ENCODE measurements around the gene TLE3.

Gene TLE3

DNA sequence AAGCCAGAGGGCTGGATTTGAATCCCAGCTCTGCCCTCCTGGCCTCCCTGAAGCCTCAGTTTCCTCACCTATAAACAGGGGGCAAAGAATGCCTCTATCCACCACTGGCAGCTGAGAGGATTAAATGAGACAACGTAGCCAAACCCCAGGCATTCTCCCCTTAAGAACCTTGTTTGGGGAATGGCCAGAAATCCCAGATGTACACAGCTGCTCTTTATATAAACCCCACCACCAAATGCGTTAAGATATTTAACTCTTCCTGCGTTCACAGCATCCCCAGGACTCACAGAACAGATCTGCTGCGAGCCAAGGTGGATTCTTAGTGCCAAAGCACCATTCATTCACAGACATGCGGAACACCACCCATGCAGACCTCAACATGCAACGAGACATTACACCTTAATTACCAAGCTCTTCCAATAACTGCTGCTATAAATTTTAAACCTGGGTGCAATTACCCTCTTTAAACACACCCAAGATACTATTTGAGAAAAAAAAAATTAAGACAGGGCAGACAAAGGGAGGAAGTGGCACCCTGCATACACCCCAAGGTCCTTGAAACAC, 5.2 kb downstream of the TLE3 start:
- Histone ChIP-seq H3K27me3 (ENCODE audit: insufficient read depth, insufficient read length) (no peaks in the 10 kb centered on the region), H3K9ac (ENCODE audit: insufficient read length, low read depth) (no peak overlapping the region), H3K4me1 (ENCODE audit: insufficient read depth, insufficient read length) (peaks cover 34% of the 10 kb centered on the region), H3K4me3 (ENCODE audit: insufficient read length, low read depth) (no peak overlapping the region), H3K9me3 (ENCODE audit: insufficient read depth, low read length) (no peaks in the 10 kb centered on the region), H3K36me3 (ENCODE audit: insufficient read depth, insufficient read length, low read length) (peaks cover 76% of the 10 kb centered on the region)
- DNase-seq (ENCODE audit: low read depth, low spot score) = no peak
- TF ChIP-seq YY1 (IDR thresholded peaks at IDR 0.05; ENCODE audit: insufficient read depth, insufficient read length) (no peak), SUZ12 (IDR thresholded peaks at IDR 0.05; ENCODE audit: extremely low read depth, insufficient read depth, insufficient read length) (no peak), ZNF274 (IDR thresholded peaks at IDR 0.05; ENCODE audit: low read depth, low read length) (no peak)

DNA sequence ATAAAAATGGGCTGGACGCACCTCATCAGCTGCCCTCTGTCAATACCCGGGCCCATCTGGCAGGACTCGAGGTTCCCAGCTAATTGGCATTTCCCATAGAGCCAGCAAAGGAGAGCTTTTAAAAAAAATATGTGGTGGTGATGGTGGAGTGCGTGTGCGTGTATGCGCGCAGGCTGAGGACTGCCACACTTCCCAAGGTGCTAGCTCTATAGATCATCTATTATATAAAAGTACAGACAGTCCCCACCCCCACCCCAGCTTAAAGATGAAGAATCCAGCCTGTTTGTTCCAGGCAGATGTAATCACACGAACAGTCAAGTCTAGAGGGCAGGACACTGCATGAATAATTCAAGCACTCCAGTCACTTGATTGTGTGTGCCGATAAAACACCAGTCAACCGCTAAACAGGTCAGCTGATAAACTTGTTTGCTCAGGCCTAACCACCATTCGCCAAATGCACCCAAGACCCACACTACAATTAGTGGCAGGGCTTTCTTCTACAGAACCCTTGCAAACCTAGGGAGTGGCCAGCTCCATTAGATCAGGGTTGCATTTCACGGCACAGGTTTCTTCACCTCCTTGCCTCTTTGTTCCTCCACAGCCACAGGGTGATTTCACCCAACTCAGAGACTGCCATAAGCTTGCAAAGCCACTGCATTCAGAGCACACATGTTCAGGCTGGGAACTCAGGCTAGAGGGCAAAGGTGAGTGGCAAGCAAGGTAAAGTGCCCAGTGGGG, 5.8 kb downstream of the TLE3 start:
- Histone ChIP-seq H3K9me3 (ENCODE audit: insufficient read depth, low read length) (no peaks in the 10 kb centered on the region), H3K4me1 (ENCODE audit: insufficient read depth, insufficient read length) (peaks cover 34% of the 10 kb centered on the region), H3K36me3 (ENCODE audit: insufficient read depth, insufficient read length, low read length) (peaks cover 82% of the 10 kb centered on the region), H3K4me3 (ENCODE audit: insufficient read length, low read depth) (no peak overlapping the region), H3K27me3 (ENCODE audit: insufficient read depth, insufficient read length) (no peaks in the 10 kb centered on the region), H3K9ac (ENCODE audit: insufficient read length, low read depth) (no peak overlapping the region)
- no peak for DNase-seq (ENCODE audit: low read depth, low spot score)
- TF ChIP-seq YY1 (IDR thresholded peaks at IDR 0.05; ENCODE audit: insufficient read depth, insufficient read length) (no peak), ZNF274 (IDR thresholded peaks at IDR 0.05; ENCODE audit: low read depth, low read length) (no peak), SUZ12 (IDR thresholded peaks at IDR 0.05; ENCODE audit: extremely low read depth, insufficient read depth, insufficient read length) (no peak)

DNA sequence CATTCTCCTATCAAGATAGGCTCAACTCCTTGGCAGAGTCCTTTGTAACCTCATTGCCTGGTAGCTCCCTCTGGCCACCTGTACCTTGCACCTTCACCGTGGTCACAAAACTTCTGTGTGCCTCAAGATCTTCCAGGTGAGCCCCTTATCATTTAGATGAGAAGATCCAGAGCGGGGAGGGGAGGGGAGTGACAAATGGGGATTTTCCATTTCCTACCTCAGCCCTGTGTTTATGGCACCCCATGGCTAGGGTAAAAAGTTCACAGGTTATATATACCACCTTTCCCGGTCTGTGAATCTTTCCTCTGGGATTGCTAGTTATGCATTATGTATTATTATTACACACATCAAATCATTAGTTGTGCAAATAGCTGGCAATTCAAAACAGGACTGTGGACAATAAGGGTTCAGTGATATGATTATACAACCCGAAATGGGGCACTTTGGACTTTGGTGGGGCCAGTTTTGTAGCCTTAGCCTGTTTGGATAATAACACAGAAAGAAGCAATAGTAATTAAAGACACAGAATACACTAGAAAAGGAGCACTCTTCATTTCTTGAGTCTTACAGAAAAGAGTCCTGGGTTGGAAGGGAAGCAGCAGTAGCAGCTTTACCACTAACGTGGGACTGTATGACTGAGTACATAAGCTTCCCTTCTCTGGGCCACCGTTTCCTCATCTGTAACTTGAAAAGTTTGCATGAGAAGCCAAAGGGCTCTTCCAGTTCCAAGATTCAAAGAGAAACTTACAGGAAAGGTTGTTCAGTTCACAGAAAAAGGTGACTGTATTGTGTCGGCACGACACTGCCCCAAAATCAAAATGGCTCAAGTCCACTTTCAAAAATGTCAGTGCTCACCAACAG, 7.1 kb downstream of the TLE3 start:
- H3K9ac ChIP-seq (ENCODE audit: insufficient read length, low read depth) = no peak overlapping the region
- H3K36me3 ChIP-seq (ENCODE audit: insufficient read depth, insufficient read length, low read length) = peaks cover 93% of the 10 kb centered on the region
- no peaks in the 10 kb centered on the region for H3K27me3 ChIP-seq (ENCODE audit: insufficient read depth, insufficient read length)
- H3K4me1 ChIP-seq (ENCODE audit: insufficient read depth, insufficient read length) = peaks cover 34% of the 10 kb centered on the region
- DNase-seq (ENCODE audit: low read depth, low spot score) = no peak
- no peak for TF ChIP-seq ZNF274 (IDR thresholded peaks at IDR 0.05; ENCODE audit: low read depth, low read length)
- TF ChIP-seq YY1 (IDR thresholded peaks at IDR 0.05; ENCODE audit: insufficient read depth, insufficient read length) = no peak
- TF ChIP-seq SUZ12 (IDR thresholded peaks at IDR 0.05; ENCODE audit: extremely low read depth, insufficient read depth, insufficient read length) = no peak
- no peaks in the 10 kb centered on the region for H3K9me3 ChIP-seq (ENCODE audit: insufficient read depth, low read length)
- no peak overlapping the region for H3K4me3 ChIP-seq (ENCODE audit: insufficient read length, low read depth)

DNA sequence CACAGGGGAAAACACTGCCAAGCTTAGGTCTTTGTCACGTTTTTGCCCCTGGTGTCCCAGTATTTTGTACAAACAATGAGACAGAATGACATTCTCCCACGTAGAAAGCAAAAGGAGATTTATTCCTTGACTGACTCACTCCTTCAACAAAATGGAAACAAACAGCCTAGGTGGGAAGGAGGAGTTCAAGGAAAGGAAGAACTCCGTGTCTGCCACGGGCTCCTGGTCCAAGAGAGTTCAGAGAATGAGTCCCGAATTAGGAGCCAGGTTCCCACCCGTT, 8.1 kb downstream of the TLE3 start:
- Histone ChIP-seq H3K36me3 (ENCODE audit: insufficient read depth, insufficient read length, low read length) (peaks cover 94% of the 10 kb centered on the region), H3K27me3 (ENCODE audit: insufficient read depth, insufficient read length) (no peaks in the 10 kb centered on the region), H3K9me3 (ENCODE audit: insufficient read depth, low read length) (no peaks in the 10 kb centered on the region), H3K4me3 (ENCODE audit: insufficient read length, low read depth) (no peak overlapping the region), H3K4me1 (ENCODE audit: insufficient read depth, insufficient read length) (peaks cover 31% of the 10 kb centered on the region), H3K9ac (ENCODE audit: insufficient read length, low read depth) (no peak overlapping the region)
- TF ChIP-seq YY1 (IDR thresholded peaks at IDR 0.05; ENCODE audit: insufficient read depth, insufficient read length) (no peak), SUZ12 (IDR thresholded peaks at IDR 0.05; ENCODE audit: extremely low read depth, insufficient read depth, insufficient read length) (no peak)
- DNase-seq (ENCODE audit: low read depth, low spot score) = no peak

DNA sequence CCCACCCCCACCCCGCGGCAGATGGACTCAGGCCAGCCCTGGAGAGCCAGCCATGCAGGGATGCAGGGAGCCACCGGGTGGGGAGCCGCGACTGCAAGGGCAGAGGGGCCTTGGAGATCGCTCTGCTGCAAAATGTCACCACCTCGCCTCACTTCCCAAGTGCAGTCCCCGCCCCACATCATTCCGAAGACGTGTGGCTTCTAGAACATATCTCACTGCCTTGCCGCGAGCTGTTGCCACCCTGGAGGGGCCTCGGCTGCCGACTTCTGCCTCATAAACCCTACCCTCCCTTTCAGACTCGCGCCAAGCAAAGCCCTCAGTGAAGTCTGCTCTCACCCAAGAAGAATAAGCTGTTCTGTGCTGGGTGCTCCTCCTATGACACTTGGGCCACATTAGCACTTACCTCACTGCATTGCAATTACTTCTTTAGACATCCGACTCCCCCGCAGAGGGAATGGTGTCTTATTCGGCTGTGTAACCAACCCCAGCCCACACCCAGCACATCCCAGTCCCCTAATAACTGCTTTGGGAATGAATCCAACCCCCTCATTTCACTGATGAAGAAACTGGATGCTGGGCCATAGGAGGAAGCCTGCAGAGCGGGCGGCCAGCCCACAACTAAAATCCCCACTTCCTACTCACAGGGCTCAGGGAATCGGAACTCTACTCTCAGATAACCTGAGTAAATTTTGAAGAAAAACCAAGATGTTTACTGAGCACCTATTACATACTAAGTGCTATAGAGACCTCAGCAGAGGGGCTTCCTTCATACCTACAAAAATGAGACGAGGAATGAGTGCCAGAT, 8.6 kb downstream of the TLE3 start:
- DNase-seq (ENCODE audit: low read depth, low spot score) = no peak
- TF ChIP-seq YY1 (IDR thresholded peaks at IDR 0.05; ENCODE audit: insufficient read depth, insufficient read length) (no peak), SUZ12 (IDR thresholded peaks at IDR 0.05; ENCODE audit: extremely low read depth, insufficient read depth, insufficient read length) (no peak), ZNF274 (IDR thresholded peaks at IDR 0.05; ENCODE audit: low read depth, low read length) (no peak)
- Histone ChIP-seq H3K36me3 (ENCODE audit: insufficient read depth, insufficient read length, low read length) (peaks cover 94% of the 10 kb centered on the region), H3K9ac (ENCODE audit: insufficient read length, low read depth) (no peak overlapping the region), H3K4me1 (ENCODE audit: insufficient read depth, insufficient read length) (peaks cover 31% of the 10 kb centered on the region), H3K9me3 (ENCODE audit: insufficient read depth, low read length) (no peaks in the 10 kb centered on the region), H3K27me3 (ENCODE audit: insufficient read depth, insufficient read length) (no peaks in the 10 kb centered on the region), H3K4me3 (ENCODE audit: insufficient read length, low read depth) (no peak overlapping the region)

DNA sequence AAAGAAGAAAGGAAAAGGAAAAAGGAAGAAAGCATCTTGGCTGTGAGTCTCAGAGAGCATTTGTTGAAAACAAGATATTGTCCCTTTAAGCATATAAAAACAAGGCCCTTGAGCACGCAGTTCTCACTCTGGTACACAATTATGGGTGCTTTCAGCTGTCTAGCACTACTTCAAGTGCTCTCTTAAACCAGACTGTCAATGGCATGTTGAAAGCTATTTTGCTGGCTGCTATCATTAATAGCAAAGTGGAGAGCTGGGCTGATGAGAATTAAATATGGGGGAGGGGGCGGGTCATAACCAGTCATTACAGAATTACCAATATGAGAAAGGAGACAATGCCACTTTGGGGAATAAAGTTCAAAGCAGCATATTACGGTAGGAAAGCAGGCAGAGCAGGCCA, 9.3 kb downstream of the TLE3 start:
- H3K27me3 ChIP-seq (ENCODE audit: insufficient read depth, insufficient read length) = no peaks in the 10 kb centered on the region
- H3K36me3 ChIP-seq (ENCODE audit: insufficient read depth, insufficient read length, low read length) = peaks cover 93% of the 10 kb centered on the region
- no peak overlapping the region for H3K9ac ChIP-seq (ENCODE audit: insufficient read length, low read depth)
- no peak for DNase-seq (ENCODE audit: low read depth, low spot score)
- H3K9me3 ChIP-seq (ENCODE audit: insufficient read depth, low read length) = no peaks in the 10 kb centered on the region
- no peak overlapping the region for H3K4me3 ChIP-seq (ENCODE audit: insufficient read length, low read depth)
- peaks cover 29% of the 10 kb centered on the region for H3K4me1 ChIP-seq (ENCODE audit: insufficient read depth, insufficient read length)
- TF ChIP-seq YY1 (IDR thresholded peaks at IDR 0.05; ENCODE audit: insufficient read depth, insufficient read length) = no peak
- no peak for TF ChIP-seq SUZ12 (IDR thresholded peaks at IDR 0.05; ENCODE audit: extremely low read depth, insufficient read depth, insufficient read length)
- TF ChIP-seq ZNF274 (IDR thresholded peaks at IDR 0.05; ENCODE audit: low read depth, low read length) = no peak
